Head of caudate nucleus (tissue), 42 donors: ENCODE results near the gene EML4.
"Not testable (repeated sequence)": the region's sequence is repeated elsewhere in the genome, so short reads cannot be mapped to it uniquely, and the experiment has no call there.

Experiments
- DNase-seq, 42 donors: peaks; one replicate each; pipeline versions ENCODE4 v3.0.0 to v3.0.0-alpha.2; 2020 to 2021; ENCODE audit warnings: mixed read lengths in 7 of 42
- intact Hi-C: fragments of 100-400 bp; cut with DNase I; formaldehyde crosslinking; loops from one replicate; pipeline ENCODE4 v1.15.0; 2022

The EML4 gene

GRCh38 chr2:42169874-42170521 lies 845 bp downstream of the EML4 start:
- DNase-seq: peak in 3 of 42 donors; percentile 3 to 10 (median 9)
- intact Hi-C loops: loop anchor here (5.0 kb wide), 1 partner anchor 68 kb away; no protein-coding TSS in a partner anchor

- intact Hi-C loops: no loop called here
- no peak for DNase-seq
Measured at GRCh38 chr2:42170619-42171395, 1.7 kb downstream of the EML4 start.

DNA sequence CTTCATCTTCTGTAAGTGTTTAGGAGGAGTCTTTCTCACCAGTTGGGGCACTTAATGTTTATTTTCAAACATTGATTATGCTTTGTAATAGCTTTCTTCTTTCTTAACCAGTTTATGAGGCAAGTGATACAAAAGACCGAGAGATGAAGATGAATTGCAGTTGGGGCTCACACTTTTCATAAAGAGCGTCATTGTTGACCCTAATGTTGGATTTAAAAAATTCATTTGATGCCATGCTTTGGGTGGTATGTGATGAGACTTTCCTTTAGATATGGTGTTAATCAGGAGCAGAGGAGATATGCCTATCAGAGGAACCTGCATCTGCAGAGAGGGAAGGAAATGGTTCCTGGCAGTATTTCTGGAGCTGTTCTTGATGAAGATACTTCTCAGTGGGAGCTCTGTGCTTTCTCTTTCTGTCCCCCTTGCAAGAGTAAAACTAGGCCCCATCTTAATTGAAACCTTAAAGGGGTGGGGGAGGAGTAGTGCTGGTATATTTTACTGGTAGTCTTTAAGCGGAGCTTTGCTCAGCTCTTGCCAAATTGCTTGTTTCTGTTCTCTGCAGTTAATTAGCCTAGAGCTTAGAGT lies 2.3 kb downstream of the EML4 start:
- intact Hi-C loops: no loop called here
- no peak for DNase-seq

DNA sequence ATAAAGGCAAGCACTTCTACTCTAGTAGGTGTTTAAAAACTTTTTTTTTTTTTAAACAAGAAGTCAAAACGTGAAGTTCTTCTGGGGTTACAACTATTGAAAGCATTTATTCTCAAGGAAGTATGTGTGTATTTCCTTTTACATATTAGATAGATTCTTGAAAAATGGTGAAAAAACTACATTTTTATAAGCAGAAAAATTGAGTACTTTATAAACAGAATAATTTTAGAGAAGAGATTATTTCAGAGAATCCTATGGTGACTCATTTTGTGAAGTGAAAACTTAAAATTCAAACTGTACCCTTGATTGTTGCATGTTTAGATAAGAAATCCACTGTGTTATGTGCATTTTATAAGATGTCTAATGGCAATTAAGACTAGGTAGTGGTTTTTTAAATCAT lies 2.9 kb downstream of the EML4 start:
- DNase-seq: no peak
- intact Hi-C loops: no loop called here

- DNase-seq: no peak
- intact Hi-C loops: no loop called here
Measured at GRCh38 chr2:42172566-42172965, 3.4 kb downstream of the EML4 start.

- intact Hi-C loops, DNase-seq: not testable (repeated sequence)
Measured at GRCh38 chr2:42173467-42173866, 4.3 kb downstream of the EML4 start.

DNA sequence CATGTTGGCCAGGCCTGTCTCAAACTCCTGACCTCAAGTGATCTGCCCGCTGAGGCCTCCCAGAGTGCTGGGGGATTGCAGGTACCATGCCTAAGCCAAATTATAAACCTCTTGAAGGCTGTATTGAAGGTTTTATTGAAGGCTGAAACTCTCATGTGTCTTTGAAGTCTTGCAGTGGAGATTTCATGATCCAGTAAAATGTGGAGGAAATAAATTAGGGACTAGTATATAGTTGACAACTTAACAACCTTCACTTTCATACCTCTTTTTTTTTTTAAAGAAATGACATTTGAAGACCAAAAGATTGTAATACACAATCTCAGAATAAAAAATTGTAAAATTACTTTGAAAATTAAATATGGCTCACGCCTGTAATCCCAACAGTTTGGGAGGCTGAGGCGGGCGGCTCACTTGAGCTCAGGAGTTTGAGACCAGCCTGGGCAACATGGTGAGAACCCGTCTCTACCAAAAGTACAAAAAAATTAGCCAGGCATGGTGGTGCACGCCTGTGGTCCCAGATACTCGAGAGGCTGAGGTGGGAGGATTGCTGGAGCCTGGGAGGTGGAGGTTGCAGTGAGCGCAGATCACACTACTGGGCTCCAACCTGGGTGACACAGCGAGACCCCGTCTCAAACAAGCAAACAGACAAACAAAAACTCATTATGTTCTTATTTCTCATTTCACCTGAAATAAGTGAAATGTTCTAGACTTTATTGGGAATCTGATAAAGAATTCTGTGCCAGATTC lies 8.0 kb downstream of the EML4 start:
- intact Hi-C loops: no loop called here
- no peak for DNase-seq

DNA sequence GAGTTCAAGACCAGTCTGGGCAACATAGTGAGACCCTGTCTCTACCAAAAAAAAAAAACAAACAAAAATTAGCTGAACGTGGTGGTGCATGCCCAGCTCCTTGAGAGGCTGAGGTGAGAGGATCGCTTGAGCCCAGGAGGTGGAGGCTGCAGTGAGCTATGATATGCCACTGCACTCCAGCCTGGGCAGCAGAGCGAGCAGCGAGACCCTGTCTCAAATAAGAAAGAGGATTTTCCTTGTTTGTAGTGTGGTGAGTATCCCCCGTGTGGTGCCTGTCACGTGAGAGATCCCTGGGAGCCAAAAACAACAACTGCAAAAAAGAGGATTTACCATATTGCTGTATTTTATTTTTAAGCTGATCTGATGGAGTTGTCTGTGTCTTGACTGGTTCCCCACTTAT lies 9.2 kb downstream of the EML4 start:
- intact Hi-C loops: no loop called here
- no peak for DNase-seq

GRCh38 chr2:42180300-42180699 lies 11.1 kb downstream of the EML4 start:
- no peak for DNase-seq
- intact Hi-C loops: no loop called here

DNA sequence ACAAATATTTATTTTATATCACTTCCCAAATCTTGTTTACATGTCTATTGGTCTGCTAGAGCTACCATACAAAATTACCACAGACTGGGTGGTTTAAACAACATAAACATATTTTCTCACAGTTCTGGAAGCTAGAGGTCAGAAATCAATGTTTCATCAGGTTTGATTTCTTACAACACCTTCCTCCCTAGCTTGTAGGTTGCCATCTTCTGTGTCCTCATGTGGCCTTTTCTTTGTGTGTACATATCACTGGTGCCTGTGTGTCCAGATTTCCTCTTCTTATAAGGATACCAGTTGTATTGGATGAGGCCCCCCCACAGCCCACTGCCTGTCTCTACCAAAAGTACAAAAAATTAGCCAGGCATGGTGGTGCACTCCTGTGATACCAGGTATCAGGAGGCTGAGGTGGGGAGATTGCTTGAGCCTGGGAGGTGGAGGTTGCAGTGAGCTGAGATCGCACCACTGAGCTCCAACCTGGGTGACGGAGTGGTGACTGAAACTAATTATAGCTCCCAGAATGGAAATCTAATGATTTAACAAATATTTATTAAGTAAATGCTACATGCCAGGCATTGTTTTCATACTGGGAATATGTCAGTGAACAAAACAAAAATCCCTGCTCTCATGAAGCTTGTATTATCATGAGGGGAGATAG lies 13.6 kb downstream of the EML4 start:
- intact Hi-C loops: no loop called here
- DNase-seq: no peak

DNA sequence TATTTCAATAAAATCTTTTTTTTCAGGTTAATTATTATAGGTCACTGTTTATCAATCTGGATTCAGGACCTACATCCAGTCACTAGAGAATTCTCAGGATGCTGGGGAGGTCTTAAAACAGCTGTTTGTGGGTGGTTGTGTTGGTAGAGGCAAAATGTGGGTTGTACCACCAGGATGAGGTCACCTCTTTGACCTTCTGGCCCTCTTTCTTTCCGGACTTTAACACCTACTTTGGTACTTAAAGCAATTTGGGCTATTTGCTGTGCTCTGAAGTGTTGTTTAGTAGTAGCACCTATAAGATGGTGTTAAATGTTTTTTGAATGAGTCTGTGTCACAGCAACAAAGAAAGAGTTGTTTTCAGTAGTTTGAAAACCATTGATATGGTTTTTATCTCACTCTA lies 14.6 kb downstream of the EML4 start:
- intact Hi-C loops: no loop called here

DNA sequence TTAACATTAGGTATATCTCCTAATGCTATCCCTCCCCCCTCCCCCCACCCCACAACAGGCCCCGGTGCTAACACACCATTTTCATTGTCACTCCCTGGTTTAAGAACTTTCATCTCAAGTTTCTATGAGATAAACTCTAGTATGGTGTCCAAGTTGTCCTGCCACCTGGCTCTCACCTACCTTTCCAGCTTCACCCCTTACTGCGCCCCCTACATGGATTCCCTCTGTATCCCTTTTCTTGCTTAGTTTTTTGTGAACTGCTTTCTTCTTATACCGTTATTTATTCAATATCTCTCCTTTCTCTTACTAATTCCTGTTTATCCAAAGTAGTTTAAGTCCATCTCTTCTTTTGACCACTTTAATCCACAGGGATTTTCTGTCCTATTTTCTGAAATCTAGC lies 15.2 kb downstream of the EML4 start:
- DNase-seq: no peak

More for the DNA sequence above, 14.6 kb downstream of the EML4 start:
- DNase-seq: no peak

GRCh38 chr2:42185220-42185921 lies 16.2 kb downstream of the EML4 start:
- no peak for DNase-seq
- intact Hi-C loops: no loop called here

More for the DNA sequence above, 15.2 kb downstream of the EML4 start:
- intact Hi-C loops: no loop called here

GRCh38 chr2:42186366-42186765 lies 17.2 kb downstream of the EML4 start:
- intact Hi-C loops: no loop called here
- DNase-seq: no peak

- no peak for DNase-seq
- intact Hi-C loops: no loop called here
Measured at GRCh38 chr2:42186945-42187632, 17.9 kb downstream of the EML4 start.

DNA sequence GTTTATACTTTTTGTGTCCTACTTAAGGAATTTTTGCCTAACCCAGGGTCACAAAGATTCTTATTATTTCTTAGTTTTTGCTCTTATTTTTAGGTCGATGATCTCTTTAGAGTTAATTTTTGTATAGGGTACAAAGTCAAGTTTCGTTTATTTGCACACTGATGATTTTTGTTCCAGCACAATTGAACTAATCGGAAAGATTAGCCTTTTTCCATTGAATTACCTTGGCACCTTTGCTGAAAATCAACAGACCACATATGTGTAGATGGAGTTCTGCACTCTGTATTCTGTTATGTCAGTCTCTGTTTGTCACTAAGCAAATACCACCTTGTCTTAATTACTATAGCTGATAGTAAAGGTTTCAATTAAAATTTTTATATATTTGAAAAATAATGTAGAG lies 18.7 kb downstream of the EML4 start:
- no peak for DNase-seq
- intact Hi-C loops: no loop called here

DNA sequence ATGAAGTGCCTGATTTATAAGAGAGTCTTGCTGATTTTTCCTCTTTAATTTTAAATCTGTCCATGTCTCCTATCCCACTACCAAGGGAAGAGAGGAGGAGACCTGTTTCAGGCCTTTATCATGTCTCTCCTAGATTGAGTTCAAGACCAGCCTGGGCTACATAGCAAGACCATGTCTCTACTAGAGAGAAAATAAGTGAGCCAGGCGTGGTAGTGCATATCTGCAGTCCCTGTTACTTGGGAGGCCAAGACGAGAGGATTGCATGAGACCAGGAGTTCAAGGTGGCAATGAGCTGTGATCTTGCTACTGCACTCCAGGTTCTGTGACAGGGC lies 20.0 kb downstream of the EML4 start:
- no peak for DNase-seq
- intact Hi-C loops: no loop called here

DNA sequence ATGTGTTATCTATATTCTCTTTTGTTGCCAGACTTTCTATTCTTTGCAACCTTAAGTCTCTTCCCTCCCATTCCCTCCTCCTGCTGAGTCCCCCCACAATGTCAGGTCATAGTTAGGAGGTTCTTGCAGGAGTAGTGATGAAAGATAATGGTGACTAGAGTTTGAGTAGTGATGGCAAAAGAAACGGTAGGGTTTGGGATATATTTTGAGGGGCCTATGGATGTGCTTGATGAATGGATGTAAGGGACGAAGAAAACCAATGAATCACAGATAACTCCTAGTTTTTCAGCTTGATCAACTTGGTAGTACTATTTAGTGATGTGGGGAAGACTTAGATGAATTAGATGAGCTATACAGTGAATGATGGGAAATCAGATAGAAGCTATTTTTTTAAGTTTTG lies 21.0 kb downstream of the EML4 start:
- DNase-seq: no peak
- intact Hi-C loops: no loop called here
